GM12864 (cell line): ENCODE results near the gene CARNS1.

Experiments
- DNase-seq: peaks from one replicate; pipeline ENCODE4 v3.0.0-alpha.2; 2011; ENCODE audit warnings: low read depth
- H3K4me3 ChIP-seq: 2 replicates; pipeline ENCODE4 v1.5.1; 2011; ENCODE audit warnings: mild to moderate bottlenecking, low read depth, low read length, control low read depth
- TF ChIP-seq, protein P1 (sequence below): IDR thresholded peaks from 2 replicates; pipeline ENCODE4 v1.5.1; 2011; ENCODE audit warnings: low read depth, mild to moderate bottlenecking, moderate library complexity, low read length, control low read depth, inconsistent platforms; ENCODE audit errors: missing control alignments

The CARNS1 gene

DNA sequence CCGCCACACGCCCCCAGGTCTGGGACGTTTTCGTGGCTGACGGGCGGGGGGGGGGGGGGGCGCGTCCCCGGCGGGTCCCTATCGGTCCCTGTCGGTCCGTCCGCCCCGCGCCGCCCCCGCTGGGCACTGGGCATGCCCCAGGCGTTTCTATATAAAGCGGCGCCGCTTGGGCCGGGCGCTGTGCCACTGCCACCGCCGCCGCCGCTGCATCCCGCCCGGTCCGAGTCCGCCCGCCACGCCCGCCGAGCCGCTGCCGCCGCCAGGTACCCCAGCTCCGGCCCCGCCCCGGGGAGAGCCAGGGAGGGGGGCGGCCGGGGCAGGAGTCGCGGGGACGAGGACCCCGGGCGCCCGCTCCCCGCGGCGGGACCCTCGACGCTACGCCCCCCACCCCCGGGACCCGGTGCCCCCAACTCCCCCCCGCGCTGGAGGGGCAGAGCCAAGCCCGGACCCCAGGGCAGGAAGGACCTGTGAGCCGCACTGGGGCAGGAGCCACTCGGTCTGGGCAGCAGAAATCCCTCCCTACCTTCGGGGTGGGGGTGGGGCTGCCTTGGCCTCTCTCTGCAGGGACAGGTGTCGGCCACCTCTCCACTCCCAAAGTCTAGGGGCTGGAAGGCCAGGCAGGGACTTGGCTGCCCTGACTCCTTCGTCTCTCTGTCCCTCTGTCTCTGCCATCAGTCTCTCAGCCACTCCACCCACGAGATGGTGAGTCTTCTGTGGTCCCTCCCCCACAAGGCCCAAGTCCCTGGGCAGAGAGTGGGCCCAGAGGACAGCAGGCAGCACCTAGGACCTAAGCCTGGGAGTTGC is at the start of gene CARNS1:
Gene CARNS1 (plus strand): TSS at position 178 of the 804 bp plus-strand sequence. CDS start 522 bp downstream, at position 700.
- no peak for DNase-seq
- H3K4me3 ChIP-seq, result no peak within 1 kb of the TSS
- TF ChIP-seq, protein P1, sequence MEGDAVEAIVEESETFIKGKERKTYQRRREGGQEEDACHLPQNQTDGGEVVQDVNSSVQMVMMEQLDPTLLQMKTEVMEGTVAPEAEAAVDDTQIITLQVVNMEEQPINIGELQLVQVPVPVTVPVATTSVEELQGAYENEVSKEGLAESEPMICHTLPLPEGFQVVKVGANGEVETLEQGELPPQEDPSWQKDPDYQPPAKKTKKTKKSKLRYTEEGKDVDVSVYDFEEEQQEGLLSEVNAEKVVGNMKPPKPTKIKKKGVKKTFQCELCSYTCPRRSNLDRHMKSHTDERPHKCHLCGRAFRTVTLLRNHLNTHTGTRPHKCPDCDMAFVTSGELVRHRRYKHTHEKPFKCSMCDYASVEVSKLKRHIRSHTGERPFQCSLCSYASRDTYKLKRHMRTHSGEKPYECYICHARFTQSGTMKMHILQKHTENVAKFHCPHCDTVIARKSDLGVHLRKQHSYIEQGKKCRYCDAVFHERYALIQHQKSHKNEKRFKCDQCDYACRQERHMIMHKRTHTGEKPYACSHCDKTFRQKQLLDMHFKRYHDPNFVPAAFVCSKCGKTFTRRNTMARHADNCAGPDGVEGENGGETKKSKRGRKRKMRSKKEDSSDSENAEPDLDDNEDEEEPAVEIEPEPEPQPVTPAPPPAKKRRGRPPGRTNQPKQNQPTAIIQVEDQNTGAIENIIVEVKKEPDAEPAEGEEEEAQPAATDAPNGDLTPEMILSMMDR, result no peak

DNA sequence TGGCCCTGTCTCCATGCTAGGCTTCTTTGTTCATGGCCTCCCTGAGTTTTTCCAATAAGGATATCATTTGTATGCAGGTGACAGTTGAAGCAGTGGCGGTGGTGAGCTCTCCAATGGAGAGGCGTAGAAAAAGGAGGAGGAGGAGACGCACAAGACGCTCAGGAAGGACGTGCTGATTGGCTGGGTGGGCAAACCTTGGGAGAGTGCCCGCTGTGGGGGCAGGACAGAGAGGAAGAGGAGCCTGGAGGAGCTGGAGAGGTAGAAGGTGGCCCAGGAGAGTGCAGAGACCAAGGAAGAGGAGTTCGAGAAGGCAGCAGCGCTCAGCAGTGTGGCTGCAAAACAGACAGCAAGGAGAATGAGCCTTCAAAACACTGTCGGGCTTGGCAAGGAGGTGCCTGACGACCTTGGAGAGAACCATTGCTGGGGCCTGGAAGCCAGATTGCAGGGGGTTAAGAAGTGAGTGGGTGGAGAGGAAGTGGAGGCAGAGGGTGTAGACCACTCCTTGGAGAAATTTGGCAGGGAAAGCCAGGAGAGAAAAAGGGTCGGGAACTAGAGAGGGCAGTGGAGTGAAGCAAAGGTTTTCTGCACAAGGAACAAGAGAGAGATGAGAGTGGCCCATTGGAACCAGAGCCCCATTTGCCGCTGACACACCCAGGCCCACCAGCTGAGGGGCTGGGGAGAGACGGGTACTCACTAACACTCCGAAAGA is 49.6 kb upstream of the CARNS1 start:
- TF ChIP-seq, protein P1, result no peak
- DNase-seq, result no peak
- H3K4me3 ChIP-seq, result no peak overlapping the region

DNA sequence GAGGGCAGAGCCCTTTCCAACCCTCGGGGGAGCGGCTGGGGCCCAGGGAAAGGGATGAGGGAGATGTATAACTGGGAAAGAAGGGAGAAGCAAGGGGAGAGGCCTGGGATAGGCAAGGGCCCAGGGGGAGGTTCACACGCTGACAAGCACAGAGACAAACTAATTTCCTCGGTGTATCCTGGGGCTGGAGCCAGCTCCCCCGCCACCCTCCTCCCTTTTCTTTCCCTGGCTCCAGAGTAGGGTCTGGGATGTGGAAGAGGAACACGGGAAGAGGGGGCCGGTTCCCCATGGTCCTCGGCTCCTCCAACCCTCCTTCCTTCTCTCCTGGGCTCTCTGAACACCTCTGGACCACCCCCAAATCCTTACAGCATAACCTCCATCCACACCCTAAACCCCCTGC is 48.9 kb upstream of the CARNS1 start:
- no peak overlapping the region for H3K4me3 ChIP-seq
- TF ChIP-seq, protein P1, result no peak
- DNase-seq, result no peak

DNA sequence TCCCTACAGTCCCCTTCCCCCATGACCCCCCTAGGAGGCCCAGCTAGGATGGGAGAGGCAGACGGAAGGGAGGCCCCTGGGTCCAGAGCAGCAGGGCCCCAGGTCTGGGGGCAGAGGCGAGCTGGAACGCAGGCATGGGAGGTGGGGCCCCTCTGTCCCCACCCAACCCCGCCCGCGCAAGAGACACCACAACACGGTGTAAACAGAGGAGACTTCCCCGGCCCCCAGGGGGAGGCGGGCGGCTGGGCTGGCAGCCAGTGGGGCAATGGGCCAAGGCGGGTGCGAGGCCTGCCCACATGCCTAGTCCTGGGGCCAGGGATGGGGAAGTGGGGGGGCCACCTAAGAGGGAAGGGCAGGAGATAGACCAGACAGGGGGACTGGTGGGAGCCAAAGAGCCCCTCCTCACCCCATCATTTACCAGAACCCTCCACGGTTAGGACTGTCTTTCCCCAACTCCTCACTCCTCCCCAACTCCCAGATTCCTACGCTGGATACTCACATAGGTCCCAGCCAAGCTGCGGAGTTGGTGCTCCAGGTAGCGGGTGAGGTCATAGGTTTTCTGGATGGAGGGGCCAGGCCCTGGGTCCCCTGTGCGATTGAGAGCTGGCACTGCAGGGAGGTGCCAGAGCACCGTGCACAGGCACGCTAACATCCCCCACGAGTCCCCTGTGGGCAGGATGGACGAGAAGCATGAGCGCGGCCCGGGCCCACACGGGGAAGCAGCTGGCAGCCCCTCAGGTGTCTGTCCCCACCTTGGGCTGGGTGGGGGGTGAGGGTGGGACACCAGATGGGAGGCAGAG is 48.3 kb upstream of the CARNS1 start:
- H3K4me3 ChIP-seq, result no peak overlapping the region
- TF ChIP-seq, protein P1, result no peak
- no peak for DNase-seq

- TF ChIP-seq, protein P1, result no peak
- no peak for DNase-seq
- H3K4me3 ChIP-seq, result no peak overlapping the region
These were observed 47.7 kb upstream of the CARNS1 start for GRCh38 chr11:67367761-67368227.

DNA sequence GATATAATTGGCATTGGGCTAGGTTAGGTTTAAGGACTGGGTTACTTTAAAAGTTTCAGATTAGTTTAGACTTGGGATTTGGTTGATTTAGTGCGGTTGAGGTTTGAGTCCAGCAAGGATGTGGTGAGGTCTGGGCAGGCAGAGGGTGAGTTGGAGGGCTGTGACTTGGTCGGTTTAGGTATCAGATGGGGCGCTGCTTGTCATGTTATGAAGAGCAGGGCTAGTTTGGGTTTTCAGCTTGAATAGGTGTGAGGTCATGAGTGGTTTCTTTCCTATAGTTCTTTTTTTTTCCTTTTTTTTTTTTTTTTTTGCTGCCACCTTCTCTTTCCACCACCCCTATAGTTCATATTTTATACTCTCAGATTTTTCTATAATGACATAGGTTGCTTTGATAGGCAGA is 46.9 kb upstream of the CARNS1 start:
- H3K4me3 ChIP-seq, result no peak overlapping the region
- DNase-seq, result no peak
- TF ChIP-seq, protein P1, result no peak
